ENCODE results near the gene TAOK3.
"Not testable (repeated sequence)": the region's sequence is repeated elsewhere in the genome, so short reads cannot be mapped to it uniquely, and the experiment has no call there.

DNA sequence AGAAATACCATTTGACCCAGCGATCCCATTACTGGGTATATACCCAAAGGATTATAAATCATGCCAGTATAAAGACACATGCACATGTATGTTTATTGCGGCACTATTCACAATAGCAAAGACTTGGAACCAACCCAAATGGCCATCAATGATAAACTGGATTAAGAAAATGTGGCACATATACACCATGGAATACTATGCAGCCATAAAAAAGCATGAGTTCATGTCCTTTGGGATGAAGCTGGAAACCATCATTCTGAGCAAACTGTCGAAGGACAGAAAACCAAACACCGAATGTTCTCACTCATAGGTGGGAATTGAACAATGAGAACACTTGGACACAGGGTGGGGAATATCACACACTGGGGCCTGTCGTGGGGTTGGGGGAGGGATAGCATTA is 243.3 kb downstream of the TAOK3 start:
- TF ChIP-seq, protein P1, sequence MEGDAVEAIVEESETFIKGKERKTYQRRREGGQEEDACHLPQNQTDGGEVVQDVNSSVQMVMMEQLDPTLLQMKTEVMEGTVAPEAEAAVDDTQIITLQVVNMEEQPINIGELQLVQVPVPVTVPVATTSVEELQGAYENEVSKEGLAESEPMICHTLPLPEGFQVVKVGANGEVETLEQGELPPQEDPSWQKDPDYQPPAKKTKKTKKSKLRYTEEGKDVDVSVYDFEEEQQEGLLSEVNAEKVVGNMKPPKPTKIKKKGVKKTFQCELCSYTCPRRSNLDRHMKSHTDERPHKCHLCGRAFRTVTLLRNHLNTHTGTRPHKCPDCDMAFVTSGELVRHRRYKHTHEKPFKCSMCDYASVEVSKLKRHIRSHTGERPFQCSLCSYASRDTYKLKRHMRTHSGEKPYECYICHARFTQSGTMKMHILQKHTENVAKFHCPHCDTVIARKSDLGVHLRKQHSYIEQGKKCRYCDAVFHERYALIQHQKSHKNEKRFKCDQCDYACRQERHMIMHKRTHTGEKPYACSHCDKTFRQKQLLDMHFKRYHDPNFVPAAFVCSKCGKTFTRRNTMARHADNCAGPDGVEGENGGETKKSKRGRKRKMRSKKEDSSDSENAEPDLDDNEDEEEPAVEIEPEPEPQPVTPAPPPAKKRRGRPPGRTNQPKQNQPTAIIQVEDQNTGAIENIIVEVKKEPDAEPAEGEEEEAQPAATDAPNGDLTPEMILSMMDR (IDR thresholded peaks at IDR 0.05; ENCODE audit: insufficient read depth, low read depth, low read length): not testable (repeated sequence)
- TF ChIP-seq EZH2 (IDR thresholded peaks at IDR 0.05; ENCODE audit: insufficient read depth, low read length): not testable (repeated sequence)

Measured in astrocyte (in vitro differentiated cells and primary cell).